HepG2 (cell line): Measurements from ENCODE around the gene MTPN.

Experiments
- AGO1 ChIP-seq: fragments of 200-400 bp; formaldehyde crosslinking; IDR thresholded peaks from 2 replicates; pipeline ENCODE4 v1.6.1; 2017; ENCODE audit warnings: mild to moderate bottlenecking, low read depth, low read length, moderate library complexity; ENCODE audit not compliant: poor library complexity, severe bottlenecking
- CTCF ChIP-seq: sonication (generic); formaldehyde crosslinking; IDR thresholded peaks from 2 replicates; pipeline ENCODE4 v1.5.0; 2020; ENCODE audit warnings: mild to moderate bottlenecking, missing genetic modification reagents, moderate library complexity
- ESRRA ChIP-seq: sonication (generic); formaldehyde crosslinking; IDR thresholded peaks from 2 replicates; pipeline ENCODE4 v1.5.1; 2020; ENCODE audit warnings: mild to moderate bottlenecking, low read depth, missing genetic modification reagents
- EZH2 ChIP-seq: conservative IDR thresholded peaks from 2 replicates; pipeline ENCODE4 v1.6.1; 2012; ENCODE audit warnings: mild to moderate bottlenecking, low read depth, low read length, moderate library complexity
- GABPA ChIP-seq, 2 experiments: IDR thresholded peaks; 2 replicates each; pipeline ENCODE4 v1.6.1; 2011 to 2016; ENCODE audit warnings: low read depth in 2 of 2, low read length in 1 of 2, missing biosample characterization in 1 of 2, missing genetic modification characterization in 1 of 2
- MED13 ChIP-seq: sonication (generic); formaldehyde crosslinking; IDR thresholded peaks from 2 replicates; pipeline ENCODE4 v1.5.0; 2020; ENCODE audit warnings: missing genetic modification reagents
- NR2F6 ChIP-seq, 2 experiments: IDR thresholded peaks; 2 replicates each; pipeline ENCODE4 v1.6.1; 2016; ENCODE audit warnings: antibody characterized with exemption in 1 of 2, mild to moderate bottlenecking in 1 of 2
- SP1 ChIP-seq, 2 experiments: fragments of 450-650 bp in 1 of 2; sonication (generic) in 1 of 2; formaldehyde crosslinking in 1 of 2; IDR thresholded peaks; 2 replicates each; pipeline versions ENCODE4 v1.4.0 to v1.6.1; 2016 to 2020; ENCODE audit warnings: missing genetic modification reagents in 1 of 2
- ZFX ChIP-seq: sonication (generic); formaldehyde crosslinking; IDR thresholded peaks from 2 replicates; pipeline ENCODE4 v1.4.0; 2020; ENCODE audit warnings: mild to moderate bottlenecking, low read depth, missing genetic modification reagents, moderate library complexity
- ZNF10 ChIP-seq: sonication (generic); formaldehyde crosslinking; IDR thresholded peaks from 2 replicates; pipeline ENCODE4 v1.4.0; 2020; ENCODE audit warnings: mild to moderate bottlenecking, low read depth, missing genetic modification reagents, borderline replicate concordance
- ZNF260 ChIP-seq: sonication (generic); formaldehyde crosslinking; IDR thresholded peaks from 2 replicates; pipeline ENCODE4 v1.4.0; 2020; ENCODE audit warnings: missing genetic modification reagents, low read depth, mild to moderate bottlenecking, borderline replicate concordance

- TF ChIP-seq ZFX (CRISPR knock-in tag) (no peak), ZNF260 (no peak), CTCF (CRISPR knock-in tag) (no peak), AGO1 (no peak), ZNF10 (CRISPR knock-in tag) (no peak), NR2F6 (IDR thresholded peaks at IDR 0.05) (no peak), NR2F6 (CRISPR knock-in tag; IDR thresholded peaks at IDR 0.05) (no peak), EZH2 (no peak), ESRRA (CRISPR knock-in tag) (no peak), SP1 (IDR thresholded peaks at IDR 0.05) (no peak), SP1 (CRISPR knock-in tag; IDR thresholded peaks at IDR 0.05) (no peak), MED13 (CRISPR knock-in tag) (no peak), GABPA (IDR thresholded peaks at IDR 0.05; ENCODE audit: low read depth, low read length) (no peak), GABPA (CRISPR knock-in tag; IDR thresholded peaks at IDR 0.05; ENCODE audit: low read depth) (no peak)
Measured at GRCh38 chr7:135966341-135967043, 10.7 kb downstream of the MTPN start.
